Nephron progenitor cell (in vitro differentiated cells): ENCODE measurements around the gene ZNF839.

Source experiments
- DNase-seq: peaks from one replicate; pipeline ENCODE4 v3.0.0; 2021
- H3K27ac Mint-ChIP-seq: 2 replicates; pipeline ENCODE4 v1.8.0; 2021; ENCODE audit warnings: mild to moderate bottlenecking, moderate library complexity, mixed read lengths
- H3K27me3 Mint-ChIP-seq: 2 replicates; pipeline ENCODE4 v1.8.0; 2021; ENCODE audit warnings: mild to moderate bottlenecking, low read depth, mixed read lengths; ENCODE audit not compliant: poor library complexity
- H3K36me3 Mint-ChIP-seq: 2 replicates; pipeline ENCODE4 v1.8.0; 2021; ENCODE audit warnings: low read depth, mixed read lengths
- H3K4me1 Mint-ChIP-seq: 2 replicates; pipeline ENCODE4 v1.8.0; 2021; ENCODE audit warnings: mixed read lengths
- H3K4me3 Mint-ChIP-seq: 2 replicates; pipeline ENCODE4 v1.8.0; 2021; ENCODE audit warnings: mild to moderate bottlenecking, moderate library complexity, mixed read lengths
- H3K9me3 Mint-ChIP-seq: 2 replicates; pipeline ENCODE4 v1.8.0; 2021; ENCODE audit warnings: mild to moderate bottlenecking, moderate library complexity, mixed read lengths
- TF ChIP-seq, protein P1 (sequence below): fragments of 200-600 bp; sonication (generic); IDR thresholded peaks from 2 replicates; pipeline ENCODE4 v1.5.0; 2021; ENCODE audit warnings: antibody characterized with exemption

Gene ZNF839

DNA sequence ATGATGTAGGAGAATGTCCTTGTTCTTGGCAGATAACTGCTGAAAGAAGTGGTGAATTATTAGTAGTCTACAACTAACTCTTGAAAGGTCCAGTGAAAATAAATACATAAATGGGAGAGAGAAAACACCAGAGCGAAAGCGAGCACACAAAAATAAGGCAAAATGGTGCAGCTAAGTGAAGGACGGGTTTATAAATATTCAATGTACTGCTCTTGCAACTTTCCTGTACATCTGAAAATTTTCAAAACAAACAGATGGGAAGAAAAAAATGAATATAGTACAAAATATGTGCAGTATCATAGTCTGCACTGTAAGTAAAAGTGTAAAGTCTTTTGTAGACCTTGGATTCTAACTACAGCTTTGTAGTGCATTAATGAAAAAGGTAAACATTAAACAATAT, 15.9 kb upstream of the ZNF839 start:
- Mint-ChIP-seq H3K36me3 (peaks cover 2% of the 10 kb centered on the region), H3K4me3 (peak overlapping the region; percentile 95), H3K27ac (no peak overlapping the region), H3K4me1 (peaks cover 24% of the 10 kb centered on the region), H3K9me3 (peaks cover 2% of the 10 kb centered on the region), H3K27me3 (peaks cover 29% of the 10 kb centered on the region)
- TF ChIP-seq, protein P1, sequence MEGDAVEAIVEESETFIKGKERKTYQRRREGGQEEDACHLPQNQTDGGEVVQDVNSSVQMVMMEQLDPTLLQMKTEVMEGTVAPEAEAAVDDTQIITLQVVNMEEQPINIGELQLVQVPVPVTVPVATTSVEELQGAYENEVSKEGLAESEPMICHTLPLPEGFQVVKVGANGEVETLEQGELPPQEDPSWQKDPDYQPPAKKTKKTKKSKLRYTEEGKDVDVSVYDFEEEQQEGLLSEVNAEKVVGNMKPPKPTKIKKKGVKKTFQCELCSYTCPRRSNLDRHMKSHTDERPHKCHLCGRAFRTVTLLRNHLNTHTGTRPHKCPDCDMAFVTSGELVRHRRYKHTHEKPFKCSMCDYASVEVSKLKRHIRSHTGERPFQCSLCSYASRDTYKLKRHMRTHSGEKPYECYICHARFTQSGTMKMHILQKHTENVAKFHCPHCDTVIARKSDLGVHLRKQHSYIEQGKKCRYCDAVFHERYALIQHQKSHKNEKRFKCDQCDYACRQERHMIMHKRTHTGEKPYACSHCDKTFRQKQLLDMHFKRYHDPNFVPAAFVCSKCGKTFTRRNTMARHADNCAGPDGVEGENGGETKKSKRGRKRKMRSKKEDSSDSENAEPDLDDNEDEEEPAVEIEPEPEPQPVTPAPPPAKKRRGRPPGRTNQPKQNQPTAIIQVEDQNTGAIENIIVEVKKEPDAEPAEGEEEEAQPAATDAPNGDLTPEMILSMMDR = no peak
- no peak for DNase-seq

DNA sequence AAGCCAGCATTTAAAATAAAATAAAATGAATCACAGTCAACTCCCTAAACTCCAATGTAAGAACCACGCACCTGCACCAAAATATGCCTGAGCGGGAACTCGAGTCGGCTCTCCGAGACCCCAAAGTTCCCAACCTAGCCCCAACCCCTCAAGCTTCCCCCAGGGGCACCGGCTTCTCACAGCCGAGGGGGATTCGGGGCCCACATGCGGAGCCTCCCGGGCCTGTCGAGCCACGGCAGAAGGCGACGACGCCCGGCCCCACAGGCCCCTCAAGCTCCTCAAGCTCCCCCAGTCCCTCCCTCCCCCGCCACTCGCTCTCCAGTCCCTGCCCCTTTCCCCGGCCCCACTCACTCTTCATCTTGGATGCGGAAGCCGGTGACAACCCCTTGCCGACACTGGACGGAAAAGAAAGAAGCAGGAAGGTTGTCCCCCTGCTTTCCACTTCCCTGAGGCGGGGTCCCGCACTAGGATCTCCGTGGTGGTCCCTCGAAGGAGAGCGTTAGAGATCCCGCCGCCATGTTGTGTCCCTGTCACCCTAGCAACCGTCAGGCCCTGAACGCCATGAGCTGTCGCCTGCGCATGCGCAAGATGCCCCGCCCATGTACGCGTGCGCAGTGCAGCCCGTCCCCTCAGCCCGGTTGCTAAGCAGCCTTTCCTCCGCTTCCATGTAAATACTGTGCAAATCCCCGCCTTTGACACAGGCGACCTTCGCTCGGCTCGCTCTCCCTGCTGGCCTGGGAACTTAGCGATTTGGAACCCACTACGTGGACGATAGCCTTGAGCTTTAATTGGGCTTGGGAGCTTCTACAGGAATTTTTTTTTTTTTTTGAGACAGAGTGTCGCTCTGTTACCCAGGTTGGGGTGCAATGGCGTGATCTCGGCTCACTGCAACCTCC, 14.7 kb upstream of the ZNF839 start, which contains the start of gene MOK:
Gene MOK, minus strand, starts transcription at position 554 of the 896 bp plus-strand sequence. Its CDS starts 196 bp downstream, at position 358.
- H3K9me3 Mint-ChIP-seq = no peaks in the 10 kb centered on the region
- peak within 1 kb of the TSS; percentile 95 for H3K4me3 Mint-ChIP-seq
- H3K36me3 Mint-ChIP-seq = no peaks in the 10 kb centered on the region
- peaks cover 24% of the 10 kb centered on the region for H3K4me1 Mint-ChIP-seq
- peak within 1 kb of the TSS; percentile 99 for H3K27ac Mint-ChIP-seq
- TF ChIP-seq, protein P1 = no peak
- DNase-seq = peak; percentile 98
- peaks cover 31% of the 10 kb centered on the region for H3K27me3 Mint-ChIP-seq

DNA sequence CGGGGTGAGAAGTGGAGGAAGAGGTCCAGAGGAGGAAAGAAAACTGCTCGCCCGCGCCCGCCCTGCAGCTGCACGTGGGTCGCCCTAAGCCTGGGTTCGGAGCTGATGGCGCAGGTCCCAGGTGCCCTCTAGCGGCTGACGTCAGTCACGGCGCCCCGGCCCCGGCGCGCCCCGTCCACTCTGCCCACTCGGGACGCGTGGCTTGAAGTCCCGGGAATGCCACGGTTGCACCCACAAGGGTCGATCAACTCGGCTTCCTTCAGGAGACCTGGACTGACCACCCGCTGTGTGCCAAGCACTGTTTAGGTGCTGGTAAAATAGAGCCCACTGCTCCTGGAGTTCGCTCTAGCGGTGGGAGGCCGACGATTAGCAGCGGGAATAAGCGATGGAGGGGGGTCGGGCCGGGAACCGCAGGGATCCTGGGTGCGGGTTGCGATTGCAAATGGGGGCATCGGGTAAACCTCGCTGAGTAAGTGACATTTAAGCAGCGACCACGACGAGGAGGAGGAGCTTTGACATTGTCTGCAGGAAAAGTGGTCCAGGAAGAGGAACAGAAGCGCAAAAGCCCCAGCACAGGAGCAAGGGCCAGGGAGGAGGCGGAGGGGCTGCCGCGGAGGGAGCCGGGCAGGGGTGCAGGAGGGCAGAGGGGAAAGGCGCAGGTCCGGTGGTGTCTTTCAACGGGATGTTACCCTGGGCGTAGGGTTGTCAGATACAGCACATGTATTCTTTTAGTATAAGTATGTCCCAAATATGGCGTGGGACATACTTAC, 5.1 kb upstream of the ZNF839 start:
- peaks cover 52% of the 10 kb centered on the region for H3K4me1 Mint-ChIP-seq
- H3K27me3 Mint-ChIP-seq = peaks cover 15% of the 10 kb centered on the region
- TF ChIP-seq, protein P1 = peak; percentile 97
- no peak overlapping the region for H3K27ac Mint-ChIP-seq
- peak overlapping the region; percentile 92 for H3K4me3 Mint-ChIP-seq
- peak; percentile 83 for DNase-seq
- no peaks in the 10 kb centered on the region for H3K9me3 Mint-ChIP-seq
- H3K36me3 Mint-ChIP-seq = no peaks in the 10 kb centered on the region

DNA sequence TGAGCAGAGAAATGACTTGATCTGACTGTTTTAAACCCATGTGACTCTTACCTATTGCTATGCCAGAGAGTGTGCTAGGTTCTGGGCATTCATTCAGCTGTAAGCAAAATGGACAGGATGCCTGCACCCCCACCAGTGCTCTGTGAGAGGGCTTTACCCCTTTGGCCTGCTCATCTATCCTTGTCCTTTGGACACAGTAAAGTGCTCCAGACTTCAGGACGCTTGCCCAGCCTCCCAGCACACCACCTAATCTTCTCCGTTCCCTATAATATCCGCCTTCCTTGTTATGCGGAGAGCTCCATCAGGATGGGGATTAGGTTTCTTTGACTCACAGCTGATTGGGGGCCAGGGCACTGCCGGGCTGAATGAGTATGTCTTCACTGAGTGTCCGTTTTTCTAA, 4.4 kb upstream of the ZNF839 start:
- H3K27me3 Mint-ChIP-seq = peaks cover 15% of the 10 kb centered on the region
- no peaks in the 10 kb centered on the region for H3K9me3 Mint-ChIP-seq
- no peak for DNase-seq
- H3K36me3 Mint-ChIP-seq = no peaks in the 10 kb centered on the region
- H3K4me1 Mint-ChIP-seq = peaks cover 54% of the 10 kb centered on the region
- TF ChIP-seq, protein P1 = no peak
- H3K27ac Mint-ChIP-seq = no peak overlapping the region
- peak overlapping the region; percentile 92 for H3K4me3 Mint-ChIP-seq

DNA sequence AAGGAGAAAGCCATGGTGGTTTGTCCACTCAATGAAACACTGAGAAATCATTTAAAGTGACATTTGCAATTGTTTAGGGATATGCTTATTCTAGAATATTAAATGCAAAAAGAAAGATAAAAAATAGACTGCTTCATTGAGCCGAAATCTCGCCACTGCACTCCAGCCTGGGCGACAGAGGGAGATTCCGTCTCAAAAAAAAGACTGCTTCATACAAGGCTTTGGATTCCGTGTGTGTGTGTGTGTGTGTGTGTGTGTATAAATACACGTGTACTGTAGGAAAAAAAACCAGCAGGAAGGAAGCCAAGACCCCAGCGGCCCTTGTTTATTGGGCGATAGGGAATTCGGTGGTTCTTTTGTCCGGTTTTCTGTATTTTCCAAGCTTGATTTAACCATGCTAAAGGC, 3.2 kb upstream of the ZNF839 start:
- H3K4me1 Mint-ChIP-seq = peaks cover 64% of the 10 kb centered on the region
- peaks cover 15% of the 10 kb centered on the region for H3K27me3 Mint-ChIP-seq
- no peaks in the 10 kb centered on the region for H3K36me3 Mint-ChIP-seq
- TF ChIP-seq, protein P1 = no peak
- peak; percentile 24 for DNase-seq
- peak overlapping the region; percentile 92 for H3K4me3 Mint-ChIP-seq
- H3K27ac Mint-ChIP-seq = peak overlapping the region; percentile 94
- no peaks in the 10 kb centered on the region for H3K9me3 Mint-ChIP-seq
